Ascending aorta (tissue), 2 donors: ENCODE results near the gene ZNF879. TPM values are rescaled to one million over a fixed set of nuclear protein-coding genes. Genes with fewer than 3 reads are reported as not detected.

ENCODE experiments used
- DNase-seq, 2 donors: peaks; one replicate each; pipeline ENCODE4 v3.0.0-alpha.2; 2019; ENCODE audit warnings: low spot score in 2 of 2
- H3K27ac ChIP-seq, 2 donors: fragments of 200-600 bp; sonication (generic); one replicate each; pipeline ENCODE4 v1.5.1; 2016 to 2017; ENCODE audit warnings: mild to moderate bottlenecking in 1 of 2
- H3K27me3 ChIP-seq: fragments of 200-600 bp; sonication (generic); one replicate; pipeline ENCODE4 v1.5.1; 2017
- H3K36me3 ChIP-seq, 2 donors: fragments of 200-600 bp; sonication (generic); one replicate each; pipeline ENCODE4 v1.5.1; 2016
- H3K4me1 ChIP-seq, 2 donors: fragments of 200-600 bp; sonication (generic); one replicate each; pipeline ENCODE4 v1.5.1; 2016 to 2017; ENCODE audit warnings: mild to moderate bottlenecking in 1 of 2
- H3K4me3 ChIP-seq, 2 donors: fragments of 200-600 bp; sonication (generic); one replicate each; pipeline ENCODE4 v1.5.1; 2016 to 2017; ENCODE audit warnings: mild to moderate bottlenecking in 1 of 2
- H3K9me3 ChIP-seq, 2 donors: fragments of 200-600 bp; sonication (generic); one replicate each; pipeline ENCODE4 v1.5.1; 2016
- intact Hi-C: fragments of 100-400 bp; cut with DNase I; formaldehyde crosslinking; loops from one replicate; pipeline ENCODE4 v1.15.1; 2023
- total RNA-seq: library from RNA; depleted of rRNA; stranded (reverse); fragments of >200 nt; gene quantifications from one replicate; pipeline ENCODE4 v1.1.0, GENCODE V29; 2016
- TF ChIP-seq, protein P1 (sequence below), 3 experiments: fragments of 200-600 bp in 2 of 3; fragments of 450-650 bp in 1 of 3; sonication (generic) in 2 of 3; IDR thresholded peaks; one replicate each; pipeline ENCODE4 v1.5.1; 2016 to 2019; ENCODE audit warnings: antibody characterized with exemption in 3 of 3, mild to moderate bottlenecking in 1 of 3, moderate library complexity in 1 of 3

ZNF879 gene
- 38.8 TPM for total RNA-seq

DNA sequence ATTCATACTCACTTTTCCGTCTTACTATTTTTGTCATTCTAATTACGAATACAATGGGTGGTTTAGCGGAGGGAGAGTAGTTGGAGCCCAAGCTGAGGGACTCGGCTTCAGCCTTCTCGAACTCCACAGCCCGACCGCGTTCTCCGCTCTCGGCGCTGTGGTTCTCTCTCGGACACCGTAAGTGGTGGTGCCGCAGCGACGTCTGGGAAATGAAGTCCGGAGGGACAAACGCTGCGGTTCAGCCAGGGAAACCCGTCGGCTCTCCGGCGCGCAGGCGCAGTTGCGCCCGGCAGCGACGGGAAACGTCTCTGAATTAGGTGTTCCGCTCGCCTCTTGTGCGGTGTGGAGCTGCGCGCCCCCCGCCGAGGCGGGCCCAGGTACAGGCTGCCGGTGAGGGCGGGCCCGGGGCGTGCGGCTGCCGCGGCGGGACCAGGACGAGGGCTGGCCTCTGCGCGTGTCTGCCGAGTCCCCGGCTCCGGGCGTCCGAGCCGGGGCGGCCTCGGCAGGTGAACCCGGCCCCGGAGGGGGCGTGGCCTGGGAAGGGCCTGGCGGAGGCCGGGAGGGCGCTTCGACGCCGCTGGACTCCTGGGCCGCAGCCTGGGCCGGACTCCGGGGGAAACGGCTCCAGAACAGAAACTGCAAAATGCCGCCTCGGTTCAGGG lies at the start of gene ZNF879:
Gene ZNF879 (plus strand): TSS at position 277 of the 662 bp plus-strand sequence. CDS start 1,201 bp downstream, outside the sequence.
- H3K9me3 ChIP-seq = peaks cover 13 to 35% of the 10 kb centered on the region in 2 donors

DNA sequence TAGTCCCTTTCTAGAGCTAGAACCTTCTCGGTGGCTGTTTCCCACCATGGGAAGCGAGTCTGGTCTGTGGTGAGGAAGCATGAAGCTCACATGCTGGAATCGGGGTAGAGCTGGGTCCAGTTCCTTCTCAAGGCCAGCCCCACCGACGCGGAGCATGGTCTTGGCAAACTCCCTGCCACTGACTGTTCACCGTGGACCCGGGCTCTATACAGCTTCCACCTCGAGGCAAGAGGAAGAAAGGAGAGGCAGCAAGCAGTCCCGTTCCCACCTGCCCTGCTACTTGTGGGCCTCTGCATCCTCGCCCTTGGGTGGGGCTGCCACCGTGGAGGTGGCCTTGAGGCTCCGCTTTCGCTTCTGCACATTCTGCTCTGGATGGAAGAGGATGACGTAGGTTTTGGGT lies 42.2 kb upstream of the ZNF879 start:
- H3K27ac ChIP-seq = no peak overlapping the region
- peaks cover 0 to 15% of the 10 kb centered on the region in 2 donors for H3K36me3 ChIP-seq
- H3K27me3 ChIP-seq = no peaks in the 10 kb centered on the region
- H3K9me3 ChIP-seq = peaks cover 57 to 95% of the 10 kb centered on the region in 2 donors
- no peak for DNase-seq
- no peaks in the 10 kb centered on the region for H3K4me1 ChIP-seq
- intact Hi-C loops = no loop called here
- TF ChIP-seq, protein P1, sequence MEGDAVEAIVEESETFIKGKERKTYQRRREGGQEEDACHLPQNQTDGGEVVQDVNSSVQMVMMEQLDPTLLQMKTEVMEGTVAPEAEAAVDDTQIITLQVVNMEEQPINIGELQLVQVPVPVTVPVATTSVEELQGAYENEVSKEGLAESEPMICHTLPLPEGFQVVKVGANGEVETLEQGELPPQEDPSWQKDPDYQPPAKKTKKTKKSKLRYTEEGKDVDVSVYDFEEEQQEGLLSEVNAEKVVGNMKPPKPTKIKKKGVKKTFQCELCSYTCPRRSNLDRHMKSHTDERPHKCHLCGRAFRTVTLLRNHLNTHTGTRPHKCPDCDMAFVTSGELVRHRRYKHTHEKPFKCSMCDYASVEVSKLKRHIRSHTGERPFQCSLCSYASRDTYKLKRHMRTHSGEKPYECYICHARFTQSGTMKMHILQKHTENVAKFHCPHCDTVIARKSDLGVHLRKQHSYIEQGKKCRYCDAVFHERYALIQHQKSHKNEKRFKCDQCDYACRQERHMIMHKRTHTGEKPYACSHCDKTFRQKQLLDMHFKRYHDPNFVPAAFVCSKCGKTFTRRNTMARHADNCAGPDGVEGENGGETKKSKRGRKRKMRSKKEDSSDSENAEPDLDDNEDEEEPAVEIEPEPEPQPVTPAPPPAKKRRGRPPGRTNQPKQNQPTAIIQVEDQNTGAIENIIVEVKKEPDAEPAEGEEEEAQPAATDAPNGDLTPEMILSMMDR (IDR thresholded peaks at IDR 0.05) = no peak
- no peak overlapping the region for H3K4me3 ChIP-seq

More for the DNA sequence above, at the start of gene ZNF879:
- peak; percentile 58 to 97 for DNase-seq
- H3K36me3 ChIP-seq = peaks cover 22 to 33% of the 10 kb centered on the region in 2 donors
- intact Hi-C loops = loop anchor here (1.0 to 2.0 kb wide), 6 partner anchors 37 to 527 kb away; partner anchors contain the start of genes CLK4, RUFY1, ZNF354C and ZNF454
- H3K27me3 ChIP-seq = no peaks in the 10 kb centered on the region
- H3K4me1 ChIP-seq = peaks cover 0 to 3% of the 10 kb centered on the region in 2 donors
- H3K27ac ChIP-seq = peak within 1 kb of the TSS; percentile 70 to 95
- peak within 1 kb of the TSS; percentile 67 to 88 for H3K4me3 ChIP-seq
- TF ChIP-seq, protein P1 (IDR thresholded peaks at IDR 0.05) = no peak

DNA sequence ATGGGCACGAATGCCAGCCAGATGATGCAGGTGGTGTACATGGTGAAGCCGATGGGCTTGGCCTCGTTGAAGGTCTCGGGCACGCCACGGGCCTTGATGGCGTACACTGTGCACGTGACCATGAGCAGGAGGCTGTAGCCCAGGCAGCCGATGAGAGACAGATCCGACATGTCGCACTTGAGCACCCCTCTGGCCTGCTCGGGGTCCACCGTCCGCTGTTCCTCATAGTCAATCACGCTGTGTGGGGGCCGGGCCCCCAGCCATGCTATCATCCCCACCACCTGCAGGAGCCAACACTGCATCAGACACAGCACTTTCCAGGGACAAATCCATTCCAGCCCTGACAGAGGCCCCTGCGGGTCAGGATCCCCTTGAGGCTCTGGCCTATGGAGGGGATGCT lies 40.7 kb upstream of the ZNF879 start:
- no peaks in the 10 kb centered on the region for H3K4me1 ChIP-seq
- peaks cover 54 to 93% of the 10 kb centered on the region in 2 donors for H3K9me3 ChIP-seq
- TF ChIP-seq, protein P1 (IDR thresholded peaks at IDR 0.05) = no peak
- H3K27ac ChIP-seq = no peak overlapping the region
- peaks cover 0 to 5% of the 10 kb centered on the region in 2 donors for H3K36me3 ChIP-seq
- H3K27me3 ChIP-seq = no peaks in the 10 kb centered on the region
- no peak for DNase-seq
- H3K4me3 ChIP-seq = no peak overlapping the region
- intact Hi-C loops = no loop called here

DNA sequence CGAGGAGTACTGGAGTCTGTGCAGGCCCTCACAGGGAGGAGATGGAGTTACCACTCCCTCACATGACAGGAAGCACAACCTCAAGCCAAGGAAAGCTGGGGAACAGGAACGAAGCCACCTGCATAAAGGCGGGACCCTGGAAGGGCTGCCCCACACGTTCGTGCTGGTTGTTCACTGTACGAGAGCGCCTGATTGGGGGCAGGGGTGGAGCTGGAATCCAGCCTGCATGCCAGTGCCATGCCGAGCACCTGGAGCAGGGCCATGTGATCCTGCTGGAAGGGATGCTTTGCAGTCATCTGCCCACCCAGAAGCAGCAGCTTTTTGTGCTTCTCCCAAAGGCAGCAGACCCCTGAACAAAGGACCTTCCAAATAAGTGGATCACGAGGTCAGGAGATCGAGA lies 39.9 kb upstream of the ZNF879 start:
- no peaks in the 10 kb centered on the region for H3K27me3 ChIP-seq
- TF ChIP-seq, protein P1 (IDR thresholded peaks at IDR 0.05) = no peak
- intact Hi-C loops = no loop called here
- DNase-seq = no peak
- no peaks in the 10 kb centered on the region for H3K36me3 ChIP-seq
- H3K4me1 ChIP-seq = no peaks in the 10 kb centered on the region
- peaks cover 60 to 91% of the 10 kb centered on the region in 2 donors for H3K9me3 ChIP-seq
- no peak overlapping the region for H3K4me3 ChIP-seq
- H3K27ac ChIP-seq = no peak overlapping the region

DNA sequence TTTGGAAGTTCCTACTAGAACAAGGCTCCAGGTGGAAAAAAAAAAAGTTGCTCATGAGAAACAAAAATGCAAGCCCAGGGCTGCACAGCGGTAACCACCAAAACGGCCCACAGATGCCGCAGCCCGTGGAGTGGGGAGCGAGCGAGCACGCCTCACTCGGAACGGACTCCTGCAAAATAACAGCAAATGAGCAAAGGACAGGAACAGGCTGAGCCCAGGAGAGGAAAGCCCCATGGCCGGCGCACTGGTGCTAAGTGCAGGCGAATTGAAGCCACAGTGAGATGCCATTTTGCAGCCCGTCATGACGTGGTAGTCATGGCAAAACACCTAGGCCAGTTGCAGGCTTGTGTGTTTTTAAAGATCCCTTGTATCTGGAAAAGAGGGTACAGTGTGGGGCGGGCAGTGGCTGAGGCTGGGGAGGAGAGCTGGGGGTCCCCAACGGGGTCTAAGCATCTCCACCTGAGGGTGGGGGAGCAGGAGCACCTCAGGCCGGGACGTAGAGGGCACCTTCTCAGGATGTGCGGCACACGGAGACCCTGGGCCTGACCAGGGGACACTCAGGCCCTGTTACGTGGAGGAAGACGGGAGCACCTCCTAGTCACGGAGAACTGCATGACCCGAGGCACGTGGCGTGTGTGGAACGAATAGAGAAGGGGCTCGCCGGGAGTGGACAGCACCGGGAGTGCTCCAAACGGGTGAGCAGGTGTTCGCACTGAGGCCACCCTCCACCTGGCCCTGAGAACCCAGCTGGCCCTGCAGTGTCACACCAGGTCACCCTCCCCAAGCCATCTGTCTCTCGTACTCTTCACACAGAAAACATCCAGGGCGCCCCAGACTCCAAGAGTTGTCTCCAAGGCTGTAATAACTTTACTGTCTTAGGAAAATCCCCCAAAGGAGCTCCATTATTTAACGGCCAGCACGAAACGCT lies 39.2 kb upstream of the ZNF879 start:
- Histone ChIP-seq H3K27me3 (no peaks in the 10 kb centered on the region), H3K4me1 (no peaks in the 10 kb centered on the region), H3K36me3 (no peaks in the 10 kb centered on the region), H3K4me3 (no peak overlapping the region), H3K27ac (no peak overlapping the region), H3K9me3 (peaks cover 61 to 88% of the 10 kb centered on the region in 2 donors)
- TF ChIP-seq, protein P1 (IDR thresholded peaks at IDR 0.05) = no peak
- intact Hi-C loops = no loop called here
- no peak for DNase-seq
